Activated CD8-positive, alpha-beta T cell treated with anti-CD3 and anti-CD28 coated beads for 36 hours (primary cell): Measurements from ENCODE around the gene IKBKE. TPM values are rescaled to one million over a fixed set of nuclear protein-coding genes. Genes with fewer than 3 reads are reported as not detected.

Experiments used
- ATAC-seq: fragments of 200-7000 bp; cut with Tn5 transposase; one replicate; pipeline ENCODE4 v1.10.0; 2021; ENCODE audit warnings: mild to moderate bottlenecking, moderate library complexity
- CTCF ChIA-PET: fragments of 350-600 bp; sonication (Branson Sonifier 250); formaldehyde crosslinking; loops from one replicate; lab custom pipeline; 2021; ENCODE audit warnings: antibody characterized with exemption; lab: Charles Lee
- POLR2A ChIA-PET: fragments of 350-600 bp; sonication (Branson Sonifier 250); formaldehyde crosslinking; loops from one replicate; lab custom pipeline; 2021; ENCODE audit warnings: antibody characterized with exemption; lab: Charles Lee
- DNase-seq: peaks from one replicate; pipeline ENCODE4 v3.0.0-alpha.2; 2020
- H3K27ac Mint-ChIP-seq: one replicate; pipeline ENCODE4 v1.8.0; 2021; ENCODE audit warnings: mild to moderate bottlenecking, mixed read lengths
- H3K27me3 Mint-ChIP-seq: one replicate; pipeline ENCODE4 v1.8.0; 2021; ENCODE audit warnings: mixed read lengths
- H3K36me3 Mint-ChIP-seq: one replicate; pipeline ENCODE4 v1.8.0; 2021; ENCODE audit warnings: low read depth, mixed read lengths
- H3K4me1 Mint-ChIP-seq: one replicate; pipeline ENCODE4 v1.8.0; 2021; ENCODE audit warnings: low read depth, mixed read lengths
- H3K4me3 Mint-ChIP-seq: one replicate; pipeline ENCODE4 v1.8.0; 2021; ENCODE audit warnings: mild to moderate bottlenecking, moderate library complexity, mixed read lengths
- H3K9me3 Mint-ChIP-seq: one replicate; pipeline ENCODE4 v1.8.0; 2021; ENCODE audit warnings: mixed read lengths
- intact Hi-C: fragments of 100-400 bp; cut with micrococcal nuclease; formaldehyde crosslinking; loops from one replicate; pipeline ENCODE4 v1.10.0; 2022
- total RNA-seq, 2 experiments: library from RNA; stranded (reverse); gene quantifications; one replicate each; pipeline ENCODE4 v1.2.3, GENCODE V29; 2021
- TF ChIP-seq, protein P1 (sequence below): fragments of 200-600 bp; IDR thresholded peaks from one replicate; pipeline ENCODE4 v1.8.0; 2022; ENCODE audit warnings: antibody characterized with exemption, mild to moderate bottlenecking

IKBKE gene
- total RNA-seq, 2 experiments from 2014 or later, result 14.3 to 14.9 TPM

DNA sequence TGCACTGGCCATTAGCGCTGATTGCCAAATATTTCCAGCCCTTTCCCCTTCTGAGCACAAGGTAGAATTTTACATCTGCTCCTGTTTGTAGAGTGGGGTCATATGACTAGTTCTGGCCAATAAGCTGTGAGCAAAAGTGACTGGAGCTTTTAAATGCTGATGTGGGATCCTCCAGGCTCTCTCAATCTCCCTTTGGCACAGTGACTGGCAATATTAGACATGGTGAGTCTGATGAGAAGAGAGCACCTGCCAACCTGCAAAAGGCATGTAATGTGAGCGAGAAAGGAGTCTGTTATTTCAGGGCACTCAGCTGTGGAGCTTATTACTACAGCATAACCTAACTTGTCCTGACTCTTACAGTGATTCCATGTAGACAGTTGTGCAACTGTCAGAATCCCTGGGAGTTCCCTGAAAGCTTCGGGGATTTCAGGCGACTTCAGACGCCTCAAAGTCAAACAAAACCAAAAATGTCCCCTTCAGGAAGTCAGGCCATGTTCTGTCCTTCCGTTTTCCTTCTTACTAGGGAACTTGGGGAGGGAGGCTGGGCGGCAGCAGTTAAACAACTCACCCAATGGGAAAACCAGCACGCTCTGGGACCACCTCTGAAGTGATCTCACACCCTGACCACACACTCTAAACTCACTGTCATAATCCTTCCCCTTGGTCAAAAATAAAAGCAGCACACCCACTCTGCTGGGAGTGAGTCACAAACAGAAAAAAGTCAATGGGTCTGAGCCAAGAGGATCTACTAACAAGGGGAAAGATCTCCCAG, 33.5 kb downstream of the IKBKE start:
- ATAC-seq (peak; percentile 77), DNase-seq (peak; percentile 84)
- no peaks in the 10 kb centered on the region for H3K36me3 Mint-ChIP-seq
- H3K27me3 Mint-ChIP-seq, result peaks cover 11% of the 10 kb centered on the region
- peak overlapping the region; percentile 8 for H3K4me3 Mint-ChIP-seq
- ChIA-PET CTCF (interaction anchor here (1.0 to 6.3 kb wide), 9 partner anchors 9 to 231 kb away, joined by 3 to 36 read pairs (median 3); no protein-coding TSS in a partner anchor), POLR2A (interaction anchor here (0.6 to 1.0 kb wide), 2 partner anchors 77 to 79 kb away, joined by 3 to 4 read pairs; no protein-coding TSS in a partner anchor)
- peak overlapping the region; percentile 78 for H3K27ac Mint-ChIP-seq
- H3K9me3 Mint-ChIP-seq, result no peaks in the 10 kb centered on the region
- H3K4me1 Mint-ChIP-seq, result peaks cover 43% of the 10 kb centered on the region
- TF ChIP-seq, protein P1, sequence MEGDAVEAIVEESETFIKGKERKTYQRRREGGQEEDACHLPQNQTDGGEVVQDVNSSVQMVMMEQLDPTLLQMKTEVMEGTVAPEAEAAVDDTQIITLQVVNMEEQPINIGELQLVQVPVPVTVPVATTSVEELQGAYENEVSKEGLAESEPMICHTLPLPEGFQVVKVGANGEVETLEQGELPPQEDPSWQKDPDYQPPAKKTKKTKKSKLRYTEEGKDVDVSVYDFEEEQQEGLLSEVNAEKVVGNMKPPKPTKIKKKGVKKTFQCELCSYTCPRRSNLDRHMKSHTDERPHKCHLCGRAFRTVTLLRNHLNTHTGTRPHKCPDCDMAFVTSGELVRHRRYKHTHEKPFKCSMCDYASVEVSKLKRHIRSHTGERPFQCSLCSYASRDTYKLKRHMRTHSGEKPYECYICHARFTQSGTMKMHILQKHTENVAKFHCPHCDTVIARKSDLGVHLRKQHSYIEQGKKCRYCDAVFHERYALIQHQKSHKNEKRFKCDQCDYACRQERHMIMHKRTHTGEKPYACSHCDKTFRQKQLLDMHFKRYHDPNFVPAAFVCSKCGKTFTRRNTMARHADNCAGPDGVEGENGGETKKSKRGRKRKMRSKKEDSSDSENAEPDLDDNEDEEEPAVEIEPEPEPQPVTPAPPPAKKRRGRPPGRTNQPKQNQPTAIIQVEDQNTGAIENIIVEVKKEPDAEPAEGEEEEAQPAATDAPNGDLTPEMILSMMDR, result no peak
- intact Hi-C loops, result no loop called here

DNA sequence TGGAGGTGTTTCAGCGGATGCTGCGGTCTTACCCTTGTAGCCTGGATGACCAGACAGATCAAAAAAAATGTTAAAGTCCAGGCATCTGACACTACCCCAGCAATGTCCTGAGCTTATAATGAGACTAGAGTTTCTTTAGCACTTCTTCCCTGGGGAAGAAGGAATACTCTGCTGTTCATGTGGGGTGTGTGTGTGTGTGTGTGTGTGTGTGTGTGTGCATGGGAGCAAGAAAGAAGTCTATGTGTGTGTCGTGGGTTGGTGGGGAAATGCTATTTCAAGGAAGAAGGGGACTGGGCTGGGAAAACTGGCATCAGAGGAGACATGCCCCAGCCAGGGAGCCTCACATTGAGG, 34.1 kb downstream of the IKBKE start:
- Mint-ChIP-seq H3K4me1 (peaks cover 46% of the 10 kb centered on the region), H3K27ac (peak overlapping the region; percentile 78), H3K9me3 (no peaks in the 10 kb centered on the region), H3K36me3 (no peaks in the 10 kb centered on the region), H3K4me3 (peak overlapping the region; percentile 8), H3K27me3 (peaks cover 16% of the 10 kb centered on the region)
- TF ChIP-seq, protein P1, result no peak
- ChIA-PET POLR2A (interaction anchor here (0.6 to 1.0 kb wide), 2 partner anchors 12 to 76 kb away, joined by 3 to 4 read pairs; no protein-coding TSS in a partner anchor), CTCF (interaction anchor here (1.0 to 4.0 kb wide), 6 partner anchors 14 to 230 kb away, joined by 3 to 21 read pairs (median 7); no protein-coding TSS in a partner anchor)
- DNase-seq (no peak), ATAC-seq (no peak)
- intact Hi-C loops, result no loop called here

DNA sequence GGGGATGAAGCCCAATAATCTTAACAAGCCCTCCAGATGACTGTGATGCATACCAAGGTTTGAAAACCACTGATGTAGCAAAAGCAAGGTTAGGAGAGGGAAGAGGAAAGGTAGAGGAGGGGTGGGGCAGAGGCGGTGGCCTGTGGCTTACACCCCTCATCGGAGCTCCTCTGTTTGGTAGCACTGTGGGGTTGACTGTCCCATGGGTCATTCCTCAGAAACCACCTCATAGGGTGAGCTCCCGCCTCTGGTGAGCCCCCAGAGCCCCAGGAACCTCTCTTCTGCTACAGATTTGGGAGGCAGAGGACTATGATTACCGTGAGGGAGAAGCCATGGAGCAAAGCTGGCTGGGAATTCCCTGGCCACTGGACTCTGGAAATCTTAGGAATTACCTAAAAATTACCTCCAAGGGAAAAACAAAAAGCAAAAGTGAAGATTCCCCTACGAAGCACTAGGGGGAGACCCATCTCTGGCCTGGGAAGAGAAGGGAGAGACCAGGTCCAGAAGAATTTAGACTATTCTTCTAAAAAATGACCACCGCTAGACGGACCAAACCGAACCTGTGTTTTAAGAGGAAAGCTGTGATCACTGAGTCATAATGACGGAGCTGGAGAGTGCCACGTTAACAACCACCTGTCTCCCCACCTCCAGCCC, 35.6 kb downstream of the IKBKE start:
- H3K27ac Mint-ChIP-seq, result no peak overlapping the region
- no peaks in the 10 kb centered on the region for H3K9me3 Mint-ChIP-seq
- ATAC-seq (no peak), DNase-seq (no peak)
- POLR2A ChIA-PET, result interaction anchor here (0.8 to 1.9 kb wide), 7 partner anchors 28 to 80 kb away, joined by 3 to 8 read pairs (median 3); no protein-coding TSS in a partner anchor
- intact Hi-C loops, result loop anchor here (5.0 kb wide), 1 partner anchor 76 kb away; no protein-coding TSS in a partner anchor
- H3K36me3 Mint-ChIP-seq, result no peaks in the 10 kb centered on the region
- CTCF ChIA-PET, result interaction anchor here (1.0 to 4.0 kb wide), 12 partner anchors 8 to 158 kb away, joined by 3 to 21 read pairs (median 5); partner anchors contain the start of genes DYRK3 and IKBKE
- H3K4me3 Mint-ChIP-seq, result no peak overlapping the region
- H3K27me3 Mint-ChIP-seq, result peaks cover 26% of the 10 kb centered on the region
- H3K4me1 Mint-ChIP-seq, result peaks cover 46% of the 10 kb centered on the region
- TF ChIP-seq, protein P1, result peak; percentile 43

DNA sequence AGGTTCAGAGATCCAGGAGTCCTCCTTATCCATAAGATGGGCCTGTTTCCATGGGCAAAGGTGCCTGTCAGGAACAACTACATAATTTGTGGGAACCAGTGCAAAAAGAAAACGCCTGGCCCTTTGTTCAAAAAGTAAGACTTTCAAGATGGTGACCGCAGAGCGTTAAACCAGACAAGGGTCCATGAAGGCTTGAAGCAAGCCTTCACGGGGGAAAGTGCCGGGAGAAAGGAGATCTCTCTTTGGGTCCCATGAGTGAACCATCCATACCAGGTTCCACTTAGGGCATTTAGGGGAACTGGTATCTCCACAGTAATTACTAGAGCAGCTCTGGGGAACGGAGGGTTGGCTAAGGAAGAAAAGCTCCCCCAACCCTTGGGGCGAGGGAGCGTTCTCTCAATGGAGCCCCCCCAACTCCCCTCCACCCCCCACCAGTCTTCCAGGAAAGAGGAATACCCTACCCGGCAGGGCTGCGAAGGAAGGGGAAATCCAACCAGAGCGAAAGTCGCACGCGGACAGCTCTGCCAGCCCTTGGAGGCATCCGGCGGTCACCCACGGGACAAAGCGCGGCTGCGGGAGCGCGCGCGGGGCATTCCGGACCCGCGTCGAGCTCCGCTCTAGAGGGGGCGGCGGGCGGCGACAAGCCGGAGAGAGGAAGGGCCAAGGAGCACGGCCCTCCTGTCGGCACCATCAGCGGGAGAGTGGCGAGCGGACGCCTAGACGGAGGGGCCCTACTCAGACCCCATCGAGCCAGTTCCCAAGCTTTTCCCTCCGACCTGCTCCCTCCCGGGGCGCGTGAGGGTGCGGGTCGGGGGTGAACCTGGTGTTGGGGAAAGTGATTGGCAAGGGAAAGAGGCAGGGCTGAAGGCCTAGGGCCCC, 36.4 kb downstream of the IKBKE start:
- DNase-seq (peak; percentile 43), ATAC-seq (peak; percentile 16)
- Mint-ChIP-seq H3K4me3 (peak overlapping the region; percentile 64), H3K36me3 (no peaks in the 10 kb centered on the region), H3K9me3 (no peaks in the 10 kb centered on the region), H3K27ac (peak overlapping the region; percentile 10), H3K4me1 (peaks cover 46% of the 10 kb centered on the region), H3K27me3 (peaks cover 28% of the 10 kb centered on the region)
- ChIA-PET CTCF (interaction anchor here (0.6 to 4.0 kb wide), 20 partner anchors 9 to 480 kb away, joined by 3 to 21 read pairs (median 3); partner anchors contain the start of genes DYRK3, EIF2D and IKBKE), POLR2A (interaction anchor here (0.6 to 1.9 kb wide), 18 partner anchors 9 to 480 kb away, joined by 3 to 8 read pairs (median 3); no protein-coding TSS in a partner anchor)
- intact Hi-C loops, result loop anchor here (5.0 kb wide), 1 partner anchor 76 kb away; no protein-coding TSS in a partner anchor
- TF ChIP-seq, protein P1, result no peak
